OCI-LY1 (cell line): ENCODE results near the gene SESN1.

Experiments used
- CTCF ChIP-seq: fragments of 200-600 bp; sonication (generic), shearing (Covaris generic); IDR thresholded peaks from 2 replicates; pipeline ENCODE4 v1.5.1; 2017; ENCODE audit warnings: mild to moderate bottlenecking, antibody characterized with exemption, low read length, moderate library complexity, mixed read lengths
- EZH2 ChIP-seq: fragments of 200-600 bp; sonication (generic), shearing (Covaris generic); IDR thresholded peaks from 2 replicates; pipeline ENCODE4 v1.8.0; 2017; ENCODE audit warnings: borderline replicate concordance, mixed run types, mild to moderate bottlenecking, antibody characterized with exemption, low read length, moderate library complexity, mixed read lengths

GRCh38 chr6:109025639-109026038 is 69.0 kb downstream of the SESN1 start:
- TF ChIP-seq CTCF, result no peak
- no peak for TF ChIP-seq EZH2
